ELR (cell line): Measurements from ENCODE around the gene BCDIN3D.
"Not testable (repeated sequence)": the region's sequence is repeated elsewhere in the genome, so short reads cannot be mapped to it uniquely, and the experiment has no call there.

Experiments used
- DNase-seq: peaks from one replicate; pipeline ENCODE4 v3.0.0-alpha.2; 2015; ENCODE audit warnings: low read depth

Gene BCDIN3D

GRCh38 chr12:49842519-49843352, at the start of gene BCDIN3D:
BCDIN3D (minus strand) TSS chr12:49843106; CDS start chr12:49843087, 19 bp downstream.
- peak; percentile 96 for DNase-seq

GRCh38 chr12:49892084-49892731, 49.3 kb upstream of the BCDIN3D start:
- no peak for DNase-seq

- DNase-seq = no peak
Measured at GRCh38 chr12:49891476-49891875, 48.6 kb upstream of the BCDIN3D start.

- no peak for DNase-seq
Measured at GRCh38 chr12:49891012-49891411, 48.1 kb upstream of the BCDIN3D start.

- no peak for DNase-seq
Measured at GRCh38 chr12:49890096-49890461, 47.2 kb upstream of the BCDIN3D start.

- DNase-seq = no peak
Measured at GRCh38 chr12:49889361-49890095, 46.6 kb upstream of the BCDIN3D start.

GRCh38 chr12:49888461-49889151, 45.7 kb upstream of the BCDIN3D start:
- DNase-seq = no peak

- DNase-seq = no peak
Measured at GRCh38 chr12:49887536-49888401, 44.9 kb upstream of the BCDIN3D start.

- DNase-seq = no peak
Measured at GRCh38 chr12:49887091-49887490, 44.2 kb upstream of the BCDIN3D start.

- no peak for DNase-seq
Measured at GRCh38 chr12:49885663-49886461, 43.0 kb upstream of the BCDIN3D start.

- no peak for DNase-seq
Measured at GRCh38 chr12:49885118-49885517, 42.2 kb upstream of the BCDIN3D start.

- DNase-seq = no peak
Measured at GRCh38 chr12:49882851-49883464, 40.1 kb upstream of the BCDIN3D start.

GRCh38 chr12:49882248-49882850, 39.4 kb upstream of the BCDIN3D start:
- no peak for DNase-seq

- no peak for DNase-seq
Measured at GRCh38 chr12:49881415-49882247, 38.7 kb upstream of the BCDIN3D start.

- no peak for DNase-seq
Measured at GRCh38 chr12:49880756-49881414, 38.0 kb upstream of the BCDIN3D start.

GRCh38 chr12:49879065-49879464, 36.2 kb upstream of the BCDIN3D start:
- DNase-seq = not testable (repeated sequence)

- no peak for DNase-seq
Measured at GRCh38 chr12:49878021-49878420, 35.1 kb upstream of the BCDIN3D start.

GRCh38 chr12:49877066-49877465, 34.2 kb upstream of the BCDIN3D start:
- no peak for DNase-seq
